Dendritic cell treated with granulocyte-macrophage colony-stimulating factor and Interleukin-4, amounts not matched to agents 40 ng/mL and 50 ng/mL, for 4 days (primary cell): ENCODE results near the gene NMNAT2.

Experiments used
- H3K27ac Mint-ChIP-seq: one replicate; pipeline ENCODE4 v1.8.0; 2022; ENCODE audit warnings: mild to moderate bottlenecking, mixed read lengths
- H3K27me3 Mint-ChIP-seq: one replicate; pipeline ENCODE4 v1.8.0; 2022; ENCODE audit warnings: mild to moderate bottlenecking, mixed read lengths
- H3K36me3 Mint-ChIP-seq: one replicate; pipeline ENCODE4 v1.8.0; 2022; ENCODE audit warnings: low read depth, mixed read lengths
- H3K4me1 Mint-ChIP-seq: one replicate; pipeline ENCODE4 v1.8.0; 2022; ENCODE audit warnings: low read depth, mixed read lengths
- H3K4me3 Mint-ChIP-seq: one replicate; pipeline ENCODE4 v1.8.0; 2022; ENCODE audit warnings: mild to moderate bottlenecking, moderate library complexity, mixed read lengths
- H3K9me3 Mint-ChIP-seq: one replicate; pipeline ENCODE4 v1.8.0; 2022; ENCODE audit warnings: mixed read lengths
- intact Hi-C: fragments of 100-400 bp; cut with micrococcal nuclease; formaldehyde crosslinking; loops from one replicate; pipeline ENCODE4 v1.15.0; 2022

The NMNAT2 gene

GRCh38 chr1:183306317-183307042, 111.7 kb downstream of the NMNAT2 start:
- Mint-ChIP-seq H3K36me3 (no peaks in the 10 kb centered on the region), H3K9me3 (no peaks in the 10 kb centered on the region), H3K27ac (no peak overlapping the region), H3K4me3 (no peak overlapping the region), H3K27me3 (no peaks in the 10 kb centered on the region), H3K4me1 (no peaks in the 10 kb centered on the region)
- intact Hi-C loops = no loop called here

- no peaks in the 10 kb centered on the region for H3K4me1 Mint-ChIP-seq
- H3K27ac Mint-ChIP-seq = no peak overlapping the region
- no peaks in the 10 kb centered on the region for H3K9me3 Mint-ChIP-seq
- H3K27me3 Mint-ChIP-seq = no peaks in the 10 kb centered on the region
- no peak overlapping the region for H3K4me3 Mint-ChIP-seq
- intact Hi-C loops = no loop called here
- H3K36me3 Mint-ChIP-seq = no peaks in the 10 kb centered on the region
Observed at GRCh38 chr1:183304440-183305107, 113.6 kb downstream of the NMNAT2 start.

GRCh38 chr1:183303901-183304300, 114.3 kb downstream of the NMNAT2 start:
- intact Hi-C loops = no loop called here

GRCh38 chr1:183303323-183303645, 114.9 kb downstream of the NMNAT2 start:
- H3K4me3 Mint-ChIP-seq = no peak overlapping the region
- intact Hi-C loops = no loop called here
- H3K36me3 Mint-ChIP-seq = no peaks in the 10 kb centered on the region
- no peaks in the 10 kb centered on the region for H3K9me3 Mint-ChIP-seq
- no peaks in the 10 kb centered on the region for H3K4me1 Mint-ChIP-seq
- no peaks in the 10 kb centered on the region for H3K27me3 Mint-ChIP-seq
- H3K27ac Mint-ChIP-seq = no peak overlapping the region

More at GRCh38 chr1:183303901-183304300, 114.3 kb downstream of the NMNAT2 start:
- Mint-ChIP-seq H3K36me3 (no peaks in the 10 kb centered on the region), H3K9me3 (no peaks in the 10 kb centered on the region), H3K4me3 (no peak overlapping the region), H3K27ac (no peak overlapping the region), H3K27me3 (no peaks in the 10 kb centered on the region), H3K4me1 (no peaks in the 10 kb centered on the region)

- Mint-ChIP-seq H3K27ac (no peak overlapping the region), H3K36me3 (no peaks in the 10 kb centered on the region), H3K4me1 (no peaks in the 10 kb centered on the region), H3K9me3 (no peaks in the 10 kb centered on the region), H3K27me3 (no peaks in the 10 kb centered on the region), H3K4me3 (no peak overlapping the region)
- intact Hi-C loops = no loop called here
Observed at GRCh38 chr1:183302452-183303322, 115.5 kb downstream of the NMNAT2 start.

GRCh38 chr1:183301239-183301638, 116.9 kb downstream of the NMNAT2 start:
- Mint-ChIP-seq H3K36me3 (no peaks in the 10 kb centered on the region), H3K27ac (no peak overlapping the region), H3K4me1 (no peaks in the 10 kb centered on the region), H3K27me3 (peaks cover 2% of the 10 kb centered on the region), H3K4me3 (no peak overlapping the region), H3K9me3 (no peaks in the 10 kb centered on the region)
- intact Hi-C loops = no loop called here

GRCh38 chr1:183300828-183301227, 117.4 kb downstream of the NMNAT2 start:
- H3K9me3 Mint-ChIP-seq = no peaks in the 10 kb centered on the region
- H3K4me1 Mint-ChIP-seq = no peaks in the 10 kb centered on the region
- no peak overlapping the region for H3K4me3 Mint-ChIP-seq
- intact Hi-C loops = no loop called here
- H3K27me3 Mint-ChIP-seq = peaks cover 2% of the 10 kb centered on the region
- H3K27ac Mint-ChIP-seq = no peak overlapping the region
- H3K36me3 Mint-ChIP-seq = no peaks in the 10 kb centered on the region

GRCh38 chr1:183300395-183300794, 117.8 kb downstream of the NMNAT2 start:
- H3K4me1 Mint-ChIP-seq = no peaks in the 10 kb centered on the region
- H3K9me3 Mint-ChIP-seq = no peaks in the 10 kb centered on the region
- no peak overlapping the region for H3K27ac Mint-ChIP-seq
- intact Hi-C loops = no loop called here
- no peaks in the 10 kb centered on the region for H3K36me3 Mint-ChIP-seq
- peaks cover 2% of the 10 kb centered on the region for H3K27me3 Mint-ChIP-seq
- H3K4me3 Mint-ChIP-seq = no peak overlapping the region

GRCh38 chr1:183296782-183297181, 121.4 kb downstream of the NMNAT2 start:
- H3K4me3 Mint-ChIP-seq = no peak overlapping the region
- no peaks in the 10 kb centered on the region for H3K4me1 Mint-ChIP-seq
- no peaks in the 10 kb centered on the region for H3K36me3 Mint-ChIP-seq

GRCh38 chr1:183295521-183295920, 122.7 kb downstream of the NMNAT2 start:
- intact Hi-C loops = no loop called here
- Mint-ChIP-seq H3K27ac (no peak overlapping the region), H3K4me3 (no peak overlapping the region), H3K36me3 (no peaks in the 10 kb centered on the region), H3K27me3 (peaks cover 2% of the 10 kb centered on the region), H3K9me3 (no peaks in the 10 kb centered on the region), H3K4me1 (no peaks in the 10 kb centered on the region)

More at GRCh38 chr1:183296782-183297181, 121.4 kb downstream of the NMNAT2 start:
- no peak overlapping the region for H3K27ac Mint-ChIP-seq
- no peaks in the 10 kb centered on the region for H3K9me3 Mint-ChIP-seq
- intact Hi-C loops = no loop called here
- peaks cover 2% of the 10 kb centered on the region for H3K27me3 Mint-ChIP-seq

- Mint-ChIP-seq H3K27ac (no peak overlapping the region), H3K27me3 (peaks cover 4% of the 10 kb centered on the region), H3K36me3 (no peaks in the 10 kb centered on the region), H3K9me3 (no peaks in the 10 kb centered on the region), H3K4me1 (no peaks in the 10 kb centered on the region), H3K4me3 (no peak overlapping the region)
- intact Hi-C loops = no loop called here
Observed at GRCh38 chr1:183293876-183294275, 124.3 kb downstream of the NMNAT2 start.

- peaks cover 4% of the 10 kb centered on the region for H3K27me3 Mint-ChIP-seq
- no peaks in the 10 kb centered on the region for H3K36me3 Mint-ChIP-seq
- H3K9me3 Mint-ChIP-seq = no peaks in the 10 kb centered on the region
- intact Hi-C loops = no loop called here
- no peaks in the 10 kb centered on the region for H3K4me1 Mint-ChIP-seq
- H3K4me3 Mint-ChIP-seq = no peak overlapping the region
- H3K27ac Mint-ChIP-seq = no peak overlapping the region
Observed at GRCh38 chr1:183293241-183293640, 124.9 kb downstream of the NMNAT2 start.

- H3K36me3 Mint-ChIP-seq = no peaks in the 10 kb centered on the region
- H3K4me3 Mint-ChIP-seq = no peak overlapping the region
- no peaks in the 10 kb centered on the region for H3K9me3 Mint-ChIP-seq
- H3K27ac Mint-ChIP-seq = no peak overlapping the region
- H3K27me3 Mint-ChIP-seq = peaks cover 4% of the 10 kb centered on the region
- no peaks in the 10 kb centered on the region for H3K4me1 Mint-ChIP-seq
- intact Hi-C loops = no loop called here
Observed at GRCh38 chr1:183291802-183292514, 126.2 kb downstream of the NMNAT2 start.
